Aorta (tissue), 5 donors: ENCODE results near the gene LEKR1. TPM values are rescaled to one million over a fixed set of nuclear protein-coding genes. Genes with fewer than 3 reads are reported as not detected.

Experiments used
- ATAC-seq: fragments of 200-7000 bp; cut with Tn5 transposase; one replicate; pipeline ENCODE4 v1.9.1; 2022; ENCODE audit warnings: moderate library complexity; ENCODE audit not compliant: low FRiP score
- DNase-seq, 2 donors: peaks; one replicate each; pipeline ENCODE4 v3.0.0-alpha.2; 2020
- H3K27ac ChIP-seq, 2 donors: one replicate each; pipeline ENCODE4 v1.5.1; 2013; ENCODE audit warnings: low read length in 2 of 2, mild to moderate bottlenecking in 2 of 2, moderate library complexity in 2 of 2, control low read depth in 1 of 2, inconsistent platforms in 1 of 2, low read depth in 1 of 2
- H3K27me3 ChIP-seq, 2 donors: one replicate each; pipeline ENCODE4 v1.6.1; 2013; ENCODE audit warnings: control low read depth in 1 of 2, low read length in 1 of 2, mild to moderate bottlenecking in 1 of 2, moderate library complexity in 1 of 2; ENCODE audit not compliant: insufficient read depth in 2 of 2, control insufficient read depth in 1 of 2
- H3K36me3 ChIP-seq, 2 donors: one replicate each; pipeline ENCODE4 v1.6.1; 2013; ENCODE audit warnings: control low read depth in 1 of 2, low read length in 1 of 2, mild to moderate bottlenecking in 1 of 2; ENCODE audit not compliant: insufficient read depth in 2 of 2, control insufficient read depth in 1 of 2
- H3K4me1 ChIP-seq, 2 donors: one replicate each; pipeline ENCODE4 v1.6.1; 2013; ENCODE audit warnings: low read length in 2 of 2, control low read depth in 1 of 2, mild to moderate bottlenecking in 1 of 2, moderate library complexity in 1 of 2; ENCODE audit not compliant: insufficient read depth in 2 of 2, control insufficient read depth in 1 of 2
- H3K4me3 ChIP-seq, 2 donors: one replicate each; pipeline ENCODE4 v1.5.1; 2013; ENCODE audit warnings: low read length in 2 of 2, control low read depth in 1 of 2, mild to moderate bottlenecking in 1 of 2
- H3K9me3 ChIP-seq: one replicate; pipeline ENCODE4 v1.6.1; 2013; ENCODE audit warnings: mild to moderate bottlenecking, low read length; ENCODE audit not compliant: control insufficient read depth
- WGBS, 2 donors: extraction: QIAGEN DNeasy Blood & Tissue Kit; methylation state at CpG; one replicate each; pipeline ENCODE4 v1.1.7; 2013; 5-methylcytosine and 5-hydroxymethylcytosine counted together
- intact Hi-C, 2 donors: fragments of 100-400 bp; cut with DNase I; formaldehyde crosslinking; loops; one replicate each; pipeline versions ENCODE4 v1.14.2 to v1.15.0; 2022
- polyA plus RNA-seq, 2 donors: library from polyadenylated mRNA; stranded (reverse); fragments of 200-250 nt; gene quantifications; one replicate each; pipeline ENCODE4 v1.2.3, GENCODE V29; 2013
- total RNA-seq, 2 donors: library from RNA; stranded (reverse); fragmentation: NEBNext Ultra II Directional; extraction: Animal tissue kit (Norgen Biotek cat#: 25700); gene quantifications; one replicate each; pipeline ENCODE4 v1.2.1, GENCODE V29; 2021
- donor health status: healthy with polysubstance abuse.
- donor health status: Bipolar disorder and iron deficiency.
- donor health status: DM: no; HTN: no; CAD: no.
- donor health status: DM: no; HTN: no; CAD: no.
- donor health status: DM: yes; HTN: yes; CAD: no.

Gene LEKR1
- total and polyA plus RNA-seq, 4 donors, result 0.30 to 1.3 TPM; not detected in 2

DNA sequence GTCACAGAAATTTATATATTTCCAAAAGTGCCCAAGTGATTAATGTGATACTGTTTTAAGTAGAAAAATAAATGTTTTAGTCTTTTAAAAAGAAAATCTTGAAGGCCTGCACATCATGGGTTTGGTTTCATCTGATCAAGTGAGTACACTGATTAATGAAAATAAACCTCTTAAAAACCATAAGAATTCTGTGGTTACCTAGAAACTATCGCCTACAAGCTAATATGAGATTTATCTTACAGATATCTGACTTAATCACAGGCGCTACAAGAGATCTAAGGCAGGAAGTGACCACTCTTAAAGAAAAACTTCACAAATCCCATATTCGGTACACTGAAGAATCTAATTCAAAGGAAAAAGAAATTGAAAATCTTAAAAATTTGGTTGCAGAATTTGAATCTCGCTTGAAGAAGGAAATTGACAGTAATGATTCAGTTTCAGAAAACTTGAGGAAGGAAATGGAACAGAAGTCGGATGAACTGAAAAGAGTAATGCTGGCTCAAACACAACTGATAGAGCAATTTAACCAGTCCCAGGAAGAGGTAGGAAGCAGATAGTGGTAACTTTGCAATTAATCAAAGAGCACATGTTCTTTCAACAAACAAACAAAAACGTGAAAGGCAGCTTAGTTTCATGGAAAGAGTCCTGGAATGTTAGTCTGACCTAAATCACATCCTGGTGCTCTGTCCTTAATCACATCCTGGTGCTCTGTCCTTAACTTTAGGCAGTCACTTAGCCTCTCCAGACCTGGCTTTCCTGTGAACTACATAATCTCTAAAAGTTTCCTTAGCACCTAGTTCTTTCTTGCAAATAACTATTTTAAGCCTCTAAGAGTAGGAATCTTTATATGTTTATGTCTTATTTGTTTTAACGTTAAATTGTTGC, 201.9 kb downstream of the LEKR1 start:
- DNase-seq (no peak), ATAC-seq (no peak)
- intact Hi-C loops, result no loop called here
- WGBS, 2 donors, result 70 to 71% methylated on average over 7 of the region's 7 CpGs
- Histone ChIP-seq H3K4me1 (no peaks in the 10 kb centered on the region), H3K9me3 (no peaks in the 10 kb centered on the region), H3K27me3 (no peaks in the 10 kb centered on the region), H3K27ac (no peak overlapping the region), H3K36me3 (no peaks in the 10 kb centered on the region), H3K4me3 (no peak overlapping the region)

DNA sequence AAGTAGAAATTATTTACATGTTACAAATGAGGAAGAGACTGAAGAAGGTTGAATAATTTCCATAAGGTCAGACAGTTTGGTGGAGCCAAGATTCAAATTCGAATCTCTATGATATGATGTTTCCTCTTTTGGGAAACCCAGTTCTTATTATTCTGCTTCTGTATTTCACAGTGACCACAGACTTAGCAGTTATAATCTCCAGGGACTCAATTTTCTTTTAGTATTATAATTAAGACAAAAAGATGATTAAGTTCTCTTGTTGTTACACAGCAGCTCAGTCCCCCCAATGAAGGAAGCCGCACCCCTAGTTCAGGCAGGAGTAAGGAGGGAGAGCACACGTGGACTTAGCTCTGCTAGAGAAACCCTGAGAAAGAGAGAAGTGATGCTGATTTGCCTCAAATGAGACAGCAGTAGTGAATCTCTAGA, 203.2 kb downstream of the LEKR1 start:
- no peak for DNase-seq
- Histone ChIP-seq H3K4me3 (no peak overlapping the region), H3K27me3 (no peaks in the 10 kb centered on the region), H3K27ac (no peak overlapping the region), H3K4me1 (no peaks in the 10 kb centered on the region), H3K9me3 (no peaks in the 10 kb centered on the region), H3K36me3 (no peaks in the 10 kb centered on the region)
- 88 to 93% methylated on average over 3 of the region's 3 CpGs for WGBS, 2 donors
- ATAC-seq, result no peak
- intact Hi-C loops, result no loop called here

DNA sequence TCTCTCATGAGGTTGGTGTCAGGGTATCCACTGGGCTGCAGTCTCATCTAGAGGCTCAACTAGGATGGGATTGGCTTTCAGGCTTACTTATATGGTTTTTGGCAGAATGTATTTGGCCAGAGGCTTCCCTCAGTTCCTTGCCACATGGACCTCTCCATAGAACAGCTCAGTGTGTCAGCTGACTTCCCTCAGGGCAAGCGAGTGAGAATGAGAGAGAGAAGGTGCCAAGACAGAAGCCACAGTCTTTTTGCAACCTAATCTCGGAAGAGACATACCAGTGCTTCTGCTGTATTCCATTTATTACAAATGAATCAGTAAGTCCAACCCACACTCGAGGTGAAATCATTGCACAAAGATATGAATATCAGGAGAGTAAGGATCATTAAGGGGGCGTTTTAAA, 204.6 kb downstream of the LEKR1 start:
- Histone ChIP-seq H3K27ac (no peak overlapping the region), H3K36me3 (no peaks in the 10 kb centered on the region), H3K4me3 (no peak overlapping the region), H3K9me3 (no peaks in the 10 kb centered on the region), H3K27me3 (no peaks in the 10 kb centered on the region), H3K4me1 (no peaks in the 10 kb centered on the region)
- intact Hi-C loops, result no loop called here
- no peak for ATAC-seq
- 69 to 79% methylated on average over 4 of the region's 4 CpGs for WGBS, 2 donors
- no peak for DNase-seq

DNA sequence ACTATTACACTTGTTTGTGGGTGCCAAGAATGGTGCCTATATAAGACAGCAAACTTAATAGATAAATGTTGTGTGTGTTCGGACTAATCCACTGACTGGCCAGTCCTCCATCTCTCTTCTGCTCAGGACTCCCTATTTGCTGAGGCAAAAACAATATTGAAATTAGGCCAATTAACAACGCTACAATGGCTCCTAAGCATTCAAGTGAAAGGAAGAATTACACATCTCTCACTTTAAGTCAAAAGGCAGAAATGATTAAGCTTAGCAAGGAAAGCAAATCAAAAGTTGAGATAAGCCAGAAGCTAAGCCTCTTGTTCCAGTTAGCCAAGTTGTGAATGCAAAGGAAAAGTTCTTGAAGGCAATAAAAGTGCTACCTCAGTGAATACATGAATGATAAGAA, 206.8 kb downstream of the LEKR1 start:
- H3K27me3 ChIP-seq, result no peaks in the 10 kb centered on the region
- no peaks in the 10 kb centered on the region for H3K36me3 ChIP-seq
- intact Hi-C loops, result no loop called here
- no peak for DNase-seq
- ATAC-seq, result no peak
- H3K4me3 ChIP-seq, result no peak overlapping the region
- H3K27ac ChIP-seq, result no peak overlapping the region
- 73 to 76% methylated on average over 2 of the region's 2 CpGs for WGBS, 2 donors
- H3K4me1 ChIP-seq, result no peaks in the 10 kb centered on the region
- H3K9me3 ChIP-seq, result no peaks in the 10 kb centered on the region

DNA sequence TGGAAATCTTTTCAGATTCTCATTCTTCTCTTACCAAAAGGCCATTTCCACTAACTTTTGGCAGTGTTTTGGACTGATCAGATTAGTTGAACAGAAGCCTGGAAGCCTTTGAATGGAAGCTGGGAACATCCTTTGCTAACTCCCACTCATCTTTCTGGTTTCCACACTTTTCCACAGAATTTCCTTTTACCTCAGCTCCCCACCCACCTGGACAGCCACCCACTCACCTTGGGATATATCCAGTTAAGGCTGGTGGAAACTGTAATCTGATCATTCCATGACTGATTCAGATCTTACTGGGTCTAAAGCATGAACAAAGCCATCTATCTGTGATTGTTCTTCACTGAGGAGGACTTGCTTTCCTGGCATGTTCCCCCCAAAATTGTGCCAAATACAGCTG, 214.3 kb downstream of the LEKR1 start:
- no peaks in the 10 kb centered on the region for H3K27me3 ChIP-seq
- no peak overlapping the region for H3K4me3 ChIP-seq
- no peaks in the 10 kb centered on the region for H3K36me3 ChIP-seq
- no peak for DNase-seq
- H3K27ac ChIP-seq, result no peak overlapping the region
- intact Hi-C loops, result no loop called here
- H3K4me1 ChIP-seq, result no peaks in the 10 kb centered on the region
- H3K9me3 ChIP-seq, result no peaks in the 10 kb centered on the region
- ATAC-seq, result no peak

DNA sequence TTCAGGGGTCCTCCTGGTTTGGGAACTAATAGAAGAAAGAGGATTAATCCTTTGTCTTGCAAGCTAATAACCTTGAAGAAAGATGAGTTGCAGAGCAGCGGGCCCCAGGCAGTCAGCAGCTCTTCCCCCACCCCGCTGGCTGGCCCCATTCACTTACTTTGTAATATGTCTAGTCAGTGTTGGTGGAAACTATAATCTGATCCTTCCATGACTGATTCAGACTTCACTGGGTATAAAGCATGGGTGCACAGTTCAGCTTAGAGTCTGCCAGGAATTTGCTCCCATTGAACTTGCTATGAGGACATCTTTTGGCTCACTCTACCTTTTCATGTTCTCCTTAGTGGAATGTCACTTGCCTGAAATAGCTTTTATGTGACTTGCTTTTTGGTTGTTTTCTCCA, 216.1 kb downstream of the LEKR1 start:
- H3K4me1 ChIP-seq, result no peaks in the 10 kb centered on the region
- no peaks in the 10 kb centered on the region for H3K9me3 ChIP-seq
- no peaks in the 10 kb centered on the region for H3K36me3 ChIP-seq
- no peak overlapping the region for H3K27ac ChIP-seq
- no peak overlapping the region for H3K4me3 ChIP-seq
- intact Hi-C loops, result no loop called here
- H3K27me3 ChIP-seq, result no peaks in the 10 kb centered on the region
- DNase-seq (no peak), ATAC-seq (no peak)
- WGBS, 2 donors, result 98 to 100% methylated on average over 2 of the region's 2 CpGs

DNA sequence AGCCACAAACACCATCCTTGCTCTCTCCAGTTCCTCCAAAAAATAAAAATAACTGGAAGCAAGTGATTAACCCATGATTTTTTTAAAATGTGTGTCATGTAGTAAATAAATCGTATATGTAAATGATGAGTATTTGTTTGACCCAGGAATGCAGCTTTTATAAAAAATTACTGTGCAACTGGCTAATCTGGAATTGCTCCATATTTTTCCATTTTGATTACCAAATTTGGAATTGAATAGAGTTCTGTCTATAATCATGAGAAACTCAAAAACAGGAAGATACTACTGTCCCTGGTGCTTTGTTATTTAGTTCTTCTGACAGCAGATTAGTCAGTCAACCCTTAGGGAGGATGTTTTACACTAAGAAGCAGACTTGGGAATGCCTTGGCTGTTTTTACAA, 217.6 kb downstream of the LEKR1 start:
- no peaks in the 10 kb centered on the region for H3K9me3 ChIP-seq
- intact Hi-C loops, result no loop called here
- H3K4me3 ChIP-seq, result no peak overlapping the region
- H3K36me3 ChIP-seq, result no peaks in the 10 kb centered on the region
- no peak overlapping the region for H3K27ac ChIP-seq
- no peaks in the 10 kb centered on the region for H3K27me3 ChIP-seq
- DNase-seq, result no peak
- no peaks in the 10 kb centered on the region for H3K4me1 ChIP-seq
- WGBS, 2 donors, result 83 to 88% methylated on average over 1 of the region's 1 CpG
- no peak for ATAC-seq

DNA sequence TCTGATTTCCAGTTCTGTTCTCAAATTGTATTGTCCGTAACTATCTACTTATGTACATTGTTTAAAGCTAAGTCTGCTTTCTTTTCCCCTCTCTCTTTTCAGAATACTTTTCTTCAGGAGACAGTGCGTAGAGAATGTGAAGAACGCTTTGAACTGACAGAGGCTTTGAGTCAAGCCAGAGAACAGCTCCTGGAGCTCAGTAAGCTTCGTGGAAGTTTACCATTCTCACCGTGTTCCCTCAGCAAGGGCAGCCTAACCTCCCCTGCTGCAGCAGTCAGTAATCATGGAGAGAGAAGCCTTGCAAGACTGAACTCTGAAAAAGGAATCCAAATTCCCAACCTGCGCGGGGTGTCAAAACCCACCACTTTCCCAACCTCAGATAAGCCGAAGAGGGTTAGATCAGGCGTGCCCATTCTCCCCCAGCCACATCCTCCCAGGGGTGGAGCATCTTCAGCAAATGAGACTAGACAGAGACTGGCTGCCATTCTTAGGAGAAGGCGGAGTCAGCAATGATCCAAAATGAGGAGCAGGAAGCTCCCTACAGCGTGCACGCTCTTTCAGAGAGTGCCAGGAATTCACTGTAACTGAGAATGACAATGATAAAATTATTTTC, 219.2 kb downstream of the LEKR1 start:
- H3K4me1 ChIP-seq, result no peaks in the 10 kb centered on the region
- intact Hi-C loops, result no loop called here
- no peaks in the 10 kb centered on the region for H3K36me3 ChIP-seq
- ATAC-seq, result no peak
- no peak overlapping the region for H3K4me3 ChIP-seq
- WGBS, 2 donors, result 68 to 69% methylated on average over 12 of the region's 12 CpGs
- no peaks in the 10 kb centered on the region for H3K9me3 ChIP-seq
- no peaks in the 10 kb centered on the region for H3K27me3 ChIP-seq
- DNase-seq, result no peak
- H3K27ac ChIP-seq, result no peak overlapping the region

DNA sequence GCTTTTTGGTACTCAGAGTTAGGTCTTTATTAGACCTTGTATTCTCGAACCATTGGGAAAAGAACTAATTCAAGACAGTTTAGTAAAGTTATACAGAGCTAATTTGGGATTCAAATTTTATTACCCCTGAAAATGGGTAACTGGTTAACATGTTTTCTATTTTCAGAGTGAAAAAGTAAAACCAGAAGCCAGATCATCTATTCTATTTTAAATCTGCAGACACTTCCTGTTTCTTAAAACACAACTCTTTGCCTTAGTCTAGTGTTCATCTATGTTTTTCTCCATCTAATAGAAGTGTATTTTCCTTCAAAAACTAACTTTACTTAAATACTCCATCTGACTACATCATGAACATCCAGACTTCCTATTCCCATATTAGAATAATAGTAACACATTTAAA, 220.4 kb downstream of the LEKR1 start:
- no peaks in the 10 kb centered on the region for H3K36me3 ChIP-seq
- intact Hi-C loops, result no loop called here
- DNase-seq (no peak), ATAC-seq (no peak)
- WGBS, 2 donors, result 94 to 96% methylated on average over 1 of the region's 1 CpG
- H3K4me1 ChIP-seq, result no peaks in the 10 kb centered on the region
- H3K4me3 ChIP-seq, result no peak overlapping the region
- H3K27me3 ChIP-seq, result no peaks in the 10 kb centered on the region
- no peak overlapping the region for H3K27ac ChIP-seq
- H3K9me3 ChIP-seq, result no peaks in the 10 kb centered on the region
